ENCODE data around the gene PHF2.

GRCh38 chr9:93555370-93555769 lies 21.0 kb upstream of the PHF2 start:
- TF ChIP-seq CTCF (IDR thresholded peaks at IDR 0.05) (no peak), POLR2AphosphoS5 (IDR thresholded peaks at IDR 0.05) (no peak), POLR2A (IDR thresholded peaks at IDR 0.05) (no peak), EP300 (IDR thresholded peaks at IDR 0.05; ENCODE audit: low read depth) (no peak)
